Right cardiac atrium (tissue), 5 donors: Measurements from ENCODE around the gene SYNJ2. TPM values are rescaled to one million over a fixed set of nuclear protein-coding genes. Genes with fewer than 3 reads are reported as not detected.

Experiments
- ATAC-seq, 2 donors: fragments of 200-7000 bp; cut with Tn5 transposase; one replicate each; pipeline versions ENCODE4 v1.8.0 to v1.9.1; 2020; ENCODE audit warnings: moderate library complexity in 2 of 2, mild to moderate bottlenecking in 1 of 2
- DNase-seq, 3 donors: peaks; one replicate each; pipeline ENCODE4 v3.0.0-alpha.2; 2020
- H3K27ac ChIP-seq: one replicate; pipeline ENCODE4 v1.5.1; 2013; ENCODE audit warnings: mild to moderate bottlenecking, low read length, control low read depth, moderate library complexity
- H3K27me3 ChIP-seq: one replicate; pipeline ENCODE4 v1.6.1; 2013; ENCODE audit not compliant: control insufficient read depth, insufficient read depth
- H3K4me1 ChIP-seq: one replicate; pipeline ENCODE4 v1.6.1; 2013; ENCODE audit warnings: low read length; ENCODE audit not compliant: control insufficient read depth, insufficient read depth
- H3K4me3 ChIP-seq: one replicate; pipeline ENCODE4 v1.5.1; 2013; ENCODE audit warnings: low read length, control low read depth
- H3K9me3 ChIP-seq: one replicate; pipeline ENCODE4 v1.6.1; 2013; ENCODE audit warnings: low read length; ENCODE audit not compliant: control insufficient read depth
- whole genome bisulfite sequencing: extraction: QIAGEN DNeasy Blood & Tissue Kit; methylation state at CpG from one replicate; pipeline ENCODE4 v1.1.7; 2013; 5-methylcytosine and 5-hydroxymethylcytosine counted together
- intact Hi-C, 4 donors: fragments of 100-400 bp; cut with DNase I; formaldehyde crosslinking; loops; one replicate each; pipeline versions ENCODE4 v1.11.0 to v1.14.0; 2022 to 2023
- polyA plus RNA-seq: library from polyadenylated mRNA; stranded (reverse); fragments of 200-250 nt; gene quantifications from one replicate; pipeline ENCODE4 v1.2.3, GENCODE V29; 2013
- total RNA-seq, 4 donors: library from RNA; stranded (reverse); fragmentation: NEBNext Ultra II Directional; extraction: Animal tissue kit (Norgen Biotek cat#: 25700); gene quantifications; one replicate each; pipeline ENCODE4 v1.2.1, GENCODE V29; 2021
- donor health status: healthy with polysubstance abuse.
- donor health status: DM: no; HTN: yes; CAD: no.
- donor health status: DM: no; HTN: no; CAD: no.
- donor health status: DM: no; HTN: yes; CAD: no; lungs with severe emphysema.
- donor health status: DM: yes; HTN: yes; CAD: no.

SYNJ2 gene
- total and polyA plus RNA-seq, 5 donors, result 9.5 to 26.3 (median 19.6) TPM

GRCh38 chr6:158095031-158095430 lies 113.4 kb downstream of the SYNJ2 start:
- H3K27me3 ChIP-seq, result no peaks in the 10 kb centered on the region
- H3K9me3 ChIP-seq, result no peaks in the 10 kb centered on the region
- no peak overlapping the region for H3K4me3 ChIP-seq
- DNase-seq (no peak), ATAC-seq (no peak)
- intact Hi-C loops, result no loop called here
- WGBS, result 93% methylated on average over 6 of the region's 6 CpGs
- no peak overlapping the region for H3K27ac ChIP-seq
- no peaks in the 10 kb centered on the region for H3K4me1 ChIP-seq

DNA sequence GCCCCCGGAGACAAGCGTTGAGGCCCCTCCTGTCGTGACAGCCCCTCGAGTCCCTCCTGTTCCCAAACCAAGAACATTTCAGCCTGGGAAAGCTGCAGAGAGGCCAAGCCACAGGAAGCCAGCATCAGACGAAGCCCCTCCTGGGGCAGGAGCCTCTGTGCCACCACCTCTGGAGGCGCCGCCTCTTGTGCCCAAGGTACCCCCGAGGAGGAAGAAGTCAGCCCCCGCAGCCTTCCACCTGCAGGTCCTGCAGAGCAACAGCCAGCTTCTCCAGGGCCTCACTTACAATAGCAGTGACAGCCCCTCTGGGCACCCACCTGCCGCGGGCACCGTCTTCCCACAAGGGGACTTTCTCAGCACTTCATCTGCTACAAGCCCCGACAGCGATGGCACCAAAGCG lies 114.0 kb downstream of the SYNJ2 start:
- H3K27me3 ChIP-seq, result no peaks in the 10 kb centered on the region
- intact Hi-C loops, result no loop called here
- 95% methylated on average over 15 of the region's 15 CpGs for WGBS
- DNase-seq (no peak), ATAC-seq (no peak)
- H3K27ac ChIP-seq, result no peak overlapping the region
- H3K9me3 ChIP-seq, result no peaks in the 10 kb centered on the region
- no peak overlapping the region for H3K4me3 ChIP-seq
- no peaks in the 10 kb centered on the region for H3K4me1 ChIP-seq

GRCh38 chr6:158103228-158103627 lies 121.6 kb downstream of the SYNJ2 start:
- Histone ChIP-seq H3K27me3 (no peaks in the 10 kb centered on the region), H3K4me3 (no peak overlapping the region), H3K9me3 (no peaks in the 10 kb centered on the region), H3K4me1 (no peaks in the 10 kb centered on the region), H3K27ac (no peak overlapping the region)
- intact Hi-C loops, result no loop called here
- DNase-seq (no peak), ATAC-seq (no peak)
- 90% methylated on average over 4 of the region's 4 CpGs for WGBS

GRCh38 chr6:158104696-158105095 lies 123.0 kb downstream of the SYNJ2 start:
- no peak overlapping the region for H3K4me3 ChIP-seq
- intact Hi-C loops, result no loop called here
- 92% methylated on average over 2 of the region's 2 CpGs for WGBS
- no peaks in the 10 kb centered on the region for H3K9me3 ChIP-seq
- DNase-seq (no peak), ATAC-seq (no peak)
- no peaks in the 10 kb centered on the region for H3K27me3 ChIP-seq
- H3K4me1 ChIP-seq, result no peaks in the 10 kb centered on the region
- no peak overlapping the region for H3K27ac ChIP-seq

DNA sequence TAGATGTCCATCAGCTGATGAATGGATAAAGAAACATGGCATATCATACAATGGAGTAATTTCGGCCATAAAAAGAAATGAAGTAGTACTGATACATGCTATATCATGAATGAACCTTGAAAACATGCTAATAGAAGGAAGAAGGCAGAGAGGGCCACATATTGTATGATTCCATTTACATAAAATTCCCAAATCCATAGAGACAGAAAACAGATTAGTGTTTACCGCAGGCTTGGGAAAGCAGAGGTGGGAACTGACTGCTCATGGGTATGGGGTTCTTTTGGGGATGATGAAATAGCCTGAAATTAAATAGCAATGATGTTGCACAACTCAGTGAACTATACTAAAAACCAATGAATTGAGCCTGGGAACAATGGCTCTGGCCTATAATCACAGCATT lies 128.1 kb downstream of the SYNJ2 start:
- intact Hi-C loops, result no loop called here
- no peaks in the 10 kb centered on the region for H3K9me3 ChIP-seq
- no peak for ATAC-seq
- 71% methylated on average over 2 of the region's 2 CpGs for WGBS
- H3K27ac ChIP-seq, result no peak overlapping the region
- no peak overlapping the region for H3K4me3 ChIP-seq
- DNase-seq, result no peak
- no peaks in the 10 kb centered on the region for H3K27me3 ChIP-seq
- no peaks in the 10 kb centered on the region for H3K4me1 ChIP-seq

GRCh38 chr6:158110986-158111385 lies 129.3 kb downstream of the SYNJ2 start:
- Histone ChIP-seq H3K9me3 (no peaks in the 10 kb centered on the region), H3K27me3 (no peaks in the 10 kb centered on the region), H3K4me3 (no peak overlapping the region), H3K4me1 (no peaks in the 10 kb centered on the region), H3K27ac (no peak overlapping the region)
- intact Hi-C loops, result no loop called here
- 93% methylated on average over 5 of the region's 5 CpGs for WGBS
- ATAC-seq (no peak), DNase-seq (no peak)

- ATAC-seq, result no peak
- no peak overlapping the region for H3K27ac ChIP-seq
These were observed 130.3 kb downstream of the SYNJ2 start for GRCh38 chr6:158111987-158112386.

GRCh38 chr6:158113802-158114201 lies 132.1 kb downstream of the SYNJ2 start:
- H3K4me1 ChIP-seq, result no peaks in the 10 kb centered on the region
- H3K27ac ChIP-seq, result no peak overlapping the region
- intact Hi-C loops, result no loop called here
- no peak overlapping the region for H3K4me3 ChIP-seq
- no peaks in the 10 kb centered on the region for H3K9me3 ChIP-seq
- ATAC-seq (no peak), DNase-seq (no peak)
- H3K27me3 ChIP-seq, result no peaks in the 10 kb centered on the region

More at GRCh38 chr6:158111987-158112386, 130.3 kb downstream of the SYNJ2 start:
- no peak for DNase-seq
- H3K4me1 ChIP-seq, result no peaks in the 10 kb centered on the region
- WGBS, result over 99% methylated on average over 5 of the region's 5 CpGs
- no peak overlapping the region for H3K4me3 ChIP-seq
- no peaks in the 10 kb centered on the region for H3K27me3 ChIP-seq
- H3K9me3 ChIP-seq, result no peaks in the 10 kb centered on the region
- intact Hi-C loops, result no loop called here

GRCh38 chr6:158115102-158115501 lies 133.4 kb downstream of the SYNJ2 start:
- Histone ChIP-seq H3K4me3 (no peak overlapping the region), H3K27ac (no peak overlapping the region), H3K4me1 (no peaks in the 10 kb centered on the region), H3K9me3 (no peaks in the 10 kb centered on the region), H3K27me3 (no peaks in the 10 kb centered on the region)
- no peak for DNase-seq
- 94% methylated on average over 4 of the region's 4 CpGs for WGBS
- no peak for ATAC-seq
- intact Hi-C loops, result no loop called here

- no peaks in the 10 kb centered on the region for H3K27me3 ChIP-seq
- no peak overlapping the region for H3K4me3 ChIP-seq
- H3K9me3 ChIP-seq, result no peaks in the 10 kb centered on the region
- 92% methylated on average over 6 of the region's 6 CpGs for WGBS
- ATAC-seq, result no peak
- H3K27ac ChIP-seq, result no peak overlapping the region
- intact Hi-C loops, result no loop called here
- DNase-seq, result no peak
- H3K4me1 ChIP-seq, result no peaks in the 10 kb centered on the region
These were observed 133.8 kb downstream of the SYNJ2 start for GRCh38 chr6:158115508-158115907.

- no peak for ATAC-seq
- Histone ChIP-seq H3K4me3 (no peak overlapping the region), H3K27me3 (no peaks in the 10 kb centered on the region), H3K4me1 (no peaks in the 10 kb centered on the region), H3K27ac (no peak overlapping the region), H3K9me3 (no peaks in the 10 kb centered on the region)
- intact Hi-C loops, result no loop called here
- no peak for DNase-seq
- WGBS, result 92% methylated on average over 3 of the region's 3 CpGs
These were observed 137.2 kb downstream of the SYNJ2 start for GRCh38 chr6:158118886-158119285.

- ATAC-seq (no peak), DNase-seq (no peak)
- no peak overlapping the region for H3K27ac ChIP-seq
- H3K27me3 ChIP-seq, result no peaks in the 10 kb centered on the region
- no peaks in the 10 kb centered on the region for H3K4me1 ChIP-seq
- WGBS, result 67% methylated on average over 3 of the region's 3 CpGs
- H3K4me3 ChIP-seq, result no peak overlapping the region
- no peaks in the 10 kb centered on the region for H3K9me3 ChIP-seq
- intact Hi-C loops, result no loop called here
These were observed 139.7 kb downstream of the SYNJ2 start for GRCh38 chr6:158121335-158121734.
